C4-2B (cell line): ENCODE data around the gene PDE4D.

ENCODE experiments used
- H3K27ac ChIP-seq: fragments of 450-650 bp; 2 replicates; pipeline ENCODE4 v1.5.1; 2017
- ZFX ChIP-seq: fragments of 450-650 bp; IDR thresholded peaks from 2 replicates; pipeline ENCODE4 v1.6.1; 2017
- TF ChIP-seq, protein P1 (sequence below): fragments of 450-650 bp; conservative IDR thresholded peaks from 2 replicates; pipeline ENCODE4 v1.5.1; 2017; ENCODE audit warnings: mild to moderate bottlenecking

The PDE4D gene

DNA sequence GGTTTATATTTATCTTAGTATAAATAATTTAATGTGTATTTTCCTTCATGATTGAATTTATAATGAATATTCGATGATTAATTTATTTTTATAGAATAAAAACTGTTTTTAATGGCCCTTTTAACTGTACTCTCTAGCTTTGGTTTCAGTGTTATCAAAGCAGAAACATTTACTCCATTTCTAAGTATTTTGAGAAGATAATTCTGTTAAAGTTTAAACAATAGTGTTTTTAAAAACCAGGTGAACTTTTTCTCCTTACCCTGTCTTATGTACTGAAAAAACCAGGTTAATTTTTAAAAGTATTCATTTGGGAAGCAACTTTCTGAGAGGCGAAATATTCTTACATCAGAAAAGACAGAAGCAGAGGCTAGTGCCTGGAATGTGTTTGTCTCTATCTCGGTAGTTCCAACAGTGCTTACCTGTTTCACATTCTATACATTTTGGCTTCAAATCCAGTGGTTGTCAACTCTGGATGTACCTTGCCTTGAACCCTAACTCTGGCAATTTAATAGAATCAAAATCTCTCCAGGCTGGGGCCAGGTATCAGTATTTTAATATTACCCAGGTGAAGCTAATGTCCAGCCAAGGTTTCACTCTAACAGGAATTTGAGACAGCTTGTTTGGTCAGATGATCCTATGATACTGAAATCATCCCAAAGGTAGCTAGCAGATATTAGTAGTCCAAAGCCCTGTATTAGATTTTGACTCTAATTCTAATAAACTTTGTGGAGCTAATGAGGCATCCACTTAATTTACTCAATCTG is 434.4 kb downstream of the PDE4D start:
- TF ChIP-seq, protein P1, sequence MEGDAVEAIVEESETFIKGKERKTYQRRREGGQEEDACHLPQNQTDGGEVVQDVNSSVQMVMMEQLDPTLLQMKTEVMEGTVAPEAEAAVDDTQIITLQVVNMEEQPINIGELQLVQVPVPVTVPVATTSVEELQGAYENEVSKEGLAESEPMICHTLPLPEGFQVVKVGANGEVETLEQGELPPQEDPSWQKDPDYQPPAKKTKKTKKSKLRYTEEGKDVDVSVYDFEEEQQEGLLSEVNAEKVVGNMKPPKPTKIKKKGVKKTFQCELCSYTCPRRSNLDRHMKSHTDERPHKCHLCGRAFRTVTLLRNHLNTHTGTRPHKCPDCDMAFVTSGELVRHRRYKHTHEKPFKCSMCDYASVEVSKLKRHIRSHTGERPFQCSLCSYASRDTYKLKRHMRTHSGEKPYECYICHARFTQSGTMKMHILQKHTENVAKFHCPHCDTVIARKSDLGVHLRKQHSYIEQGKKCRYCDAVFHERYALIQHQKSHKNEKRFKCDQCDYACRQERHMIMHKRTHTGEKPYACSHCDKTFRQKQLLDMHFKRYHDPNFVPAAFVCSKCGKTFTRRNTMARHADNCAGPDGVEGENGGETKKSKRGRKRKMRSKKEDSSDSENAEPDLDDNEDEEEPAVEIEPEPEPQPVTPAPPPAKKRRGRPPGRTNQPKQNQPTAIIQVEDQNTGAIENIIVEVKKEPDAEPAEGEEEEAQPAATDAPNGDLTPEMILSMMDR: no peak
- TF ChIP-seq ZFX: no peak
- H3K27ac ChIP-seq: no peak overlapping the region

DNA sequence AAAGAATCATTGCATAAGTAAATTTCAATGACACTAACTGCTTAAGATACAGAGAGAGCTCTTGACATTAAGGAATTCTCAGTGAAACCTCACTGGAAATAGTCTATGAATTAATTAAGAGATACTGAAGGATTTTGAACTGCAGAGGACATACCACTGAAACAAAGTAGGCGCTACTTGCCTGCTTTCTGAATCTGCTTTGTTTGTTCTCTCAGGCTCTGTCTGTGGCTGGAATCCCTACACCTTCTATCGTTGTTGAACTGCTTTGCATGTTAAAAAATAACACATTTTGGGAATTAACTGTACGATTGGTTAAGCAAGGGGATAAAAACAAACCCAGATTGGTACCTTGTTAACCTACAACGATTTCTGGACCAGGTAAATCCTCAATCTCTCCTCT is 435.2 kb downstream of the PDE4D start:
- H3K27ac ChIP-seq: no peak overlapping the region
- no peak for TF ChIP-seq ZFX
- TF ChIP-seq, protein P1: no peak

DNA sequence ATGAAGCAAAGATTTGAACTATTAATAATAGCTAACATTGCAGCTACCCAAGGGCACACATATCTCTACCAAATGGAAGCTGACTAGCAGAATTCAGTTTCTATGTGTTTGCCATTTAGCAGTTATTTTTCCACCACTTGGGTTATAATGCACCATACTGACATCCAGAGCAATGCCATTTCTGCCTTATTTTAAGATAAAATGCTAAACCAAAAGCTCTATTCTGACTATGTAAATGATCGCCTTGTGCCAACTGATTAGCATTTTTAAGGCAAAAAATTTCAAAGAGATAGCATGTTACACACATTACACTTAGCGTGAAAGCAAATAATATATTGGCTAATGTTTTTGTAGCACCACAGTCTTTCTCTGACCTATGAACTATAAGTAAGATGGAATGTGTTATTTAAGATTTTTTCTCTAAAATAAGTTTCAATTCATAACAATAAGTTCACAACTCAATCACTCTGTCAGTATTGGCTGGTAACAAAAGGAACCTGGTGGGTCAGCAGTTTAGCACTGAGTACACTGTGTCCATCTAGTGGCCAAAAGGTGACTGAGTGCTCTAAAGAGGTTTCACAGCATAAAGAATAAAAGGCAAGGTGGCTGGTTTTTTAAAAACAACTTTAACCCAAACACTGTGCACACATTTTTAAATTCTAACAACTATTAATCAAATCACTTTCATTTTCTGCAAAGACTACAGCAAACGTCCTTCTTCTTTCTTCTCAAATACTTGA is 443.5 kb downstream of the PDE4D start:
- no peak overlapping the region for H3K27ac ChIP-seq
- no peak for TF ChIP-seq ZFX
- TF ChIP-seq, protein P1: peak; percentile 65

DNA sequence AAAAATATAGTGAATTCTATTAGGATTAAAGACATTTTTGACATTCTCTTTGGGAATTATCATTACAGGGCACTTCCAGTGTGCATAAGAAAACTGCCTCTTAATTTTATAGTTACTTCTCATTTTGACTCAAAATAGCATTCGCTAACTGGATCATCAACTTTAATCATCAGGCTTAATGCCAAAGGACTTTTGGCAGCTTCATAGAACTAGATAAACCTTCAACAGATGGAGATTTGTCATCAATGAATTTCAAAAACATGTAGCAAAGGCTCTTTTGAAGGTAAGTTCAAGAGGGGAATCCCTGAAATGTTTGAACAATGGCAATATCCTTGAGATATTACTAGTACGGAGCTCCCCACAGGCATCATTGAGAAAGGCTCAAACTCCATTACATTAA is 447.2 kb downstream of the PDE4D start:
- no peak overlapping the region for H3K27ac ChIP-seq
- TF ChIP-seq, protein P1: no peak
- TF ChIP-seq ZFX: no peak

DNA sequence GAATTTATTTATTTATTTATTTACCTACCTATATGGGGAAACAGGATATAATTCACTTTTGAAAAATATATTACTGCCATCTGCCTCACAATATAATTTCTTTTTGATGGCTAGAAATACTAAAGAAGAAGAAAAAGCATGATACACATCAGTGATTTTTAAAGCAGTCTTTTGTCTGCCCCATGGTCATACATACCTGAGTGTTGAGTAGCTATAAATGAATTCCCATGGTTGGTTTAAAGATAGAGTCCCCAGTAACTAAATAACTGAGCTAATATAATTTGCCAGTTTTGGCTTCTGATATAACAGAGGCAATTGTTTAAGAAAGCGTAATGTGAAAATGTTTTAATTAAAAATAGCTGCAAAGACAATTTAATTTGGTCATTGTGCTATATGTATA is 447.8 kb downstream of the PDE4D start:
- H3K27ac ChIP-seq: no peak overlapping the region
- TF ChIP-seq, protein P1: no peak
- no peak for TF ChIP-seq ZFX

DNA sequence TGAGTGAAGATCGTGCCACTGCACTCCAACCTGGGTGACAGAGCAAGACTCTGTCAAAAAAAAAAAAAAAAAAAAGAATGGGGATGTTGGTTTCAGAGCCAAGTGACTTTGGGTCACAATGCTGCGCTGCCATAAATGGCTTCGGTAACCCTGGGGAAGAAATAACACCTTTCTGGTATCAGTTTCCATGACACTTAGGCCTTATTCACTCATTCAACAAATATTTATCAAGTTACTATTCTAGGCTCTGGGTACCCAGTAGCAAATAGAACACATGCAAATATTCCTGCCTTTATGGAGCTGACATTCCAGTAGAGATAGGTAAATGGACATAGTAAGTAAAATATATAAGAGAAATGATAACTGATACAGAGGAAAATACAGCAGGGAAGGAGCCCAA is 454.2 kb downstream of the PDE4D start:
- TF ChIP-seq ZFX: no peak
- TF ChIP-seq, protein P1: no peak
- no peak overlapping the region for H3K27ac ChIP-seq

DNA sequence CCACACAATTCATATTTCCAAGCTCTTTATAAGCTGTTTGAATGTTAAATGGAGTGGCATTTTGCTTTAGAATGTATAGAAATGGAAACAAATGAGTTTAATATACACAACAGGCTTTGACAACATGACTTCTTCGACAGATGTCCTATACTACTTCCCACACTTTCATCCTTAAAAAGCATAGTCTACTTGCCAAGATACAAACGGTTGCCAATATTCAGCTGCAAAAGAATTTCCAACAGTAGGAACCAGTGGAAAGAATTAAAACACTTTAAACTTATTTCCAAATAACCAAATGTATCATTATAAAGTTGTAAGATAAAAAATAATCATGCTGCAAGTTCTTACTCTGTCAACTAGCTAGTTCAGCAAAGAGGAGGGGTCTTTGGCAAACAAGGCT is 456.4 kb downstream of the PDE4D start:
- no peak overlapping the region for H3K27ac ChIP-seq
- TF ChIP-seq, protein P1: no peak
- no peak for TF ChIP-seq ZFX
